HepG2 (cell line): ENCODE measurements around the gene TRPC4AP. TPM values are rescaled to one million over a fixed set of nuclear protein-coding genes. Genes with fewer than 3 reads are reported as not detected.

Experiments used
- ARID2 ChIP-seq: sonication (generic); formaldehyde crosslinking; IDR thresholded peaks from 2 replicates; pipeline ENCODE4 v1.8.1; 2022; ENCODE audit warnings: mild to moderate bottlenecking, missing genetic modification reagents, borderline replicate concordance
- CTCF ChIP-seq: sonication (generic); formaldehyde crosslinking; IDR thresholded peaks from 2 replicates; pipeline ENCODE4 v1.5.0; 2020; ENCODE audit warnings: mild to moderate bottlenecking, missing genetic modification reagents, moderate library complexity
- HHEX ChIP-seq: IDR thresholded peaks from 2 replicates; pipeline ENCODE4 v1.6.1; 2016; ENCODE audit warnings: control low read depth
- HNF1A ChIP-seq, 2 experiments: sonication (generic) in 1 of 2; formaldehyde crosslinking in 1 of 2; IDR thresholded peaks; 2 replicates each; pipeline versions ENCODE4 v1.4.0 to v1.6.1; 2016 to 2020; ENCODE audit warnings: borderline replicate concordance in 1 of 2, low read depth in 1 of 2, mild to moderate bottlenecking in 1 of 2, missing genetic modification reagents in 1 of 2
- IKZF1 ChIP-seq: fragments of 450-650 bp; IDR thresholded peaks from 2 replicates; pipeline ENCODE4 v1.7.1; 2016
- KDM6A ChIP-seq: IDR thresholded peaks from 2 replicates; pipeline ENCODE4 v1.6.1; 2016; ENCODE audit warnings: low read depth
- MEIS2 ChIP-seq: sonication (generic); formaldehyde crosslinking; IDR thresholded peaks from 2 replicates; pipeline ENCODE4 v1.9.0; 2021; ENCODE audit warnings: mild to moderate bottlenecking, missing genetic modification reagents
- NONO ChIP-seq, 2 experiments: fragments of 450-650 bp in 1 of 2; sonication (generic) in 1 of 2; formaldehyde crosslinking in 1 of 2; IDR thresholded peaks in 1 of 2; conservative IDR thresholded peaks in 1 of 2; 2 replicates each; pipeline versions ENCODE4 v1.6.1 to v1.8.0; 2017 to 2022; ENCODE audit warnings: mild to moderate bottlenecking in 1 of 2, missing genetic modification reagents in 1 of 2, moderate library complexity in 1 of 2
- NRL ChIP-seq: sonication (generic); formaldehyde crosslinking; IDR thresholded peaks from 2 replicates; pipeline ENCODE4 v1.5.0; 2020; ENCODE audit warnings: missing genetic modification reagents, mild to moderate bottlenecking, moderate library complexity, borderline replicate concordance
- PHF5A ChIP-seq: IDR thresholded peaks from one replicate; pipeline ENCODE4 v1.6.1; 2018; ENCODE audit warnings: low read depth, missing genetic modification reagents; ENCODE audit not compliant: unreplicated experiment
- RCOR2 ChIP-seq: IDR thresholded peaks from 2 replicates; pipeline ENCODE4 v1.6.1; 2016; ENCODE audit warnings: missing biosample characterization, missing genetic modification reagents
- SCMH1 ChIP-seq: sonication (generic); formaldehyde crosslinking; IDR thresholded peaks from 2 replicates; pipeline ENCODE4 v1.9.0; 2021; ENCODE audit warnings: missing genetic modification reagents, mild to moderate bottlenecking, borderline replicate concordance
- SKIL ChIP-seq: sonication (generic); formaldehyde crosslinking; IDR thresholded peaks from 2 replicates; pipeline ENCODE4 v1.8.0; 2022; ENCODE audit warnings: missing genetic modification reagents, mild to moderate bottlenecking, moderate library complexity, borderline replicate concordance
- TEF ChIP-seq: sonication (generic); formaldehyde crosslinking; IDR thresholded peaks from 2 replicates; pipeline ENCODE4 v1.5.0; 2020; ENCODE audit warnings: missing genetic modification reagents
- TMF1 ChIP-seq: sonication (generic); formaldehyde crosslinking; IDR thresholded peaks from 2 replicates; pipeline ENCODE4 v1.8.1; 2022; ENCODE audit warnings: low read depth, missing genetic modification reagents
- TSC22D2 ChIP-seq: sonication (generic); formaldehyde crosslinking; IDR thresholded peaks from 2 replicates; pipeline ENCODE4 v1.5.1; 2020; ENCODE audit warnings: missing genetic modification reagents, mild to moderate bottlenecking, borderline replicate concordance
- ZKSCAN1 ChIP-seq: fragments of 150-350 bp; IDR thresholded peaks from 2 replicates; pipeline ENCODE4 v1.6.1; 2014; ENCODE audit warnings: low read length
- ZNF670 ChIP-seq: sonication (generic); formaldehyde crosslinking; IDR thresholded peaks from 2 replicates; pipeline ENCODE4 v1.8.0; 2022; ENCODE audit warnings: mild to moderate bottlenecking, missing genetic modification reagents, borderline replicate concordance
- ZNF800 ChIP-seq: sonication (generic); formaldehyde crosslinking; IDR thresholded peaks from 2 replicates; pipeline ENCODE4 v1.4.0; 2020; ENCODE audit warnings: missing genetic modification reagents
- polyA plus RNA-seq, 8 experiments: library from polyadenylated mRNA; depleted of rRNA in 3 of 8; stranded (reverse) in 7 of 8; unstranded in 1 of 8; fragments of >200 nt; fragmentation: Illumina TruSeq in 4 of 8; extraction: Trizol in 4 of 8; gene quantifications; 2 replicates each; pipeline versions ENCODE4 v1.2.1 to v1.2.3, GENCODE V29; 2011 to 2016; ENCODE audit warnings: low read depth in 4 of 8, missing spikeins in 1 of 8, mixed read lengths in 1 of 8; ENCODE audit not compliant: insufficient read depth in 1 of 8
- total RNA-seq, 5 experiments: library from RNA; depleted of rRNA; stranded (reverse); fragments of >200 nt; fragmentation: Illumina TruSeq; extraction: Trizol; gene quantifications; 2 replicates each; pipeline ENCODE4 v1.2.3, GENCODE V29; 2016; ENCODE audit warnings: low read depth in 1 of 5

Gene TRPC4AP
- total and polyA plus RNA-seq, 2 of the 13 experiments (the other 11 are each of a cell fraction or from before 2014, with no cell fraction given) = 136 to 137 TPM

- TF ChIP-seq ZNF670 (CRISPR knock-in tag) = 0 out of 2 replicates have a peak, but pooled peaks have one; percentile 2
- no peak for TF ChIP-seq ZKSCAN1
- no peak for TF ChIP-seq ARID2 (CRISPR knock-in tag)
- TF ChIP-seq RCOR2 = no peak
- TF ChIP-seq TMF1 (CRISPR knock-in tag) = no peak
- no peak for TF ChIP-seq HHEX (CRISPR knock-in tag)
- TF ChIP-seq MEIS2 (CRISPR knock-in tag) = no peak
- no peak for TF ChIP-seq ZNF800 (CRISPR knock-in tag)
- no peak for TF ChIP-seq TSC22D2 (CRISPR knock-in tag)
- no peak for TF ChIP-seq CTCF (CRISPR knock-in tag)
- no peak for TF ChIP-seq PHF5A
- 0 out of 2 replicates have a peak, but pooled peaks have one; percentile 0 for TF ChIP-seq KDM6A (CRISPR knock-in tag)
- TF ChIP-seq NONO (IDR thresholded peaks at IDR 0.05) = no peak
- no peak for TF ChIP-seq NONO (CRISPR knock-in tag; conservative IDR thresholded peaks at IDR 0.05)
- TF ChIP-seq IKZF1 = no peak
- no peak for TF ChIP-seq SKIL (CRISPR knock-in tag)
- no peak; the same call in 1 of the 2 replicates for TF ChIP-seq HNF1A (IDR thresholded peaks at IDR 0.05; ENCODE audit: low read depth)
- TF ChIP-seq HNF1A (CRISPR knock-in tag; IDR thresholded peaks at IDR 0.05; ENCODE audit: borderline replicate concordance) = no peak
- no peak for TF ChIP-seq NRL
- no peak for TF ChIP-seq SCMH1 (CRISPR knock-in tag)
- TF ChIP-seq TEF = no peak
Observed at GRCh38 chr20:34956041-34956458, 136.6 kb downstream of the TRPC4AP start (continued).
